ENCODE data around the gene MMP12. TPM values are rescaled to one million over a fixed set of nuclear protein-coding genes. Genes with fewer than 3 reads are reported as not detected.
"Not testable (repeated sequence)": the region's sequence is repeated elsewhere in the genome, so short reads cannot be mapped to it uniquely, and the experiment has no call there.

MMP12 gene
- total RNA-seq, 1 experiment from 2014 or later: not detected

GRCh38 chr11:102911758-102912481, 37.1 kb upstream of the MMP12 start:
- no peak overlapping the region for H3K9ac ChIP-seq (ENCODE audit: extremely low read depth, insufficient read length, low read length)
- H3K4me1 ChIP-seq (ENCODE audit: insufficient read depth, low read length): no peaks in the 10 kb centered on the region; the same call in 1 of the 2 replicates
- no peak overlapping the region for H3K4me2 ChIP-seq (ENCODE audit: insufficient read depth, insufficient read length, low read length)
- H3K4me1 Mint-ChIP-seq: peaks cover 19% of the 10 kb centered on the region in 2 experiments
- no peaks in the 10 kb centered on the region; the same call in 1 of the 2 replicates for H3K27me3 Mint-ChIP-seq (ENCODE audit: low read depth)
- H2BK12ac ChIP-seq (ENCODE audit: insufficient read length, low read depth, low read length): no peak overlapping the region
- peak overlapping the region; percentile 16 to 92 (median 78); a peak in 5 of 7 replicates for H3K27ac Mint-ChIP-seq
- no peaks in the 10 kb centered on the region for H3K79me2 ChIP-seq (ENCODE audit: insufficient read depth, low read length)
- H2BK15ac ChIP-seq (ENCODE audit: low read depth, low read length): no peak overlapping the region
- no peaks in the 10 kb centered on the region for H3K27me3 ChIP-seq (ENCODE audit: insufficient read depth, low read length)
- peak; percentile 49 for DNase-seq
- no peaks in the 10 kb centered on the region for H3K9me3 ChIP-seq (ENCODE audit: control insufficient read depth, low read depth, low read length)
- no peak overlapping the region for H2AK5ac ChIP-seq (ENCODE audit: insufficient read length, low read length)
- no peak overlapping the region for H4K8ac ChIP-seq (replicated peaks; ENCODE audit: insufficient read length, low read depth, low read length)
- H3K4ac ChIP-seq (ENCODE audit: low read depth, low read length): no peak overlapping the region
- H3K79me1 ChIP-seq (ENCODE audit: insufficient read depth, low read depth, low read length, poor library complexity, severe bottlenecking): no peaks in the 10 kb centered on the region
- H2BK120ac ChIP-seq (ENCODE audit: low read depth, low read length, poor library complexity, severe bottlenecking): peak overlapping the region; percentile 9
- H2BK20ac ChIP-seq (ENCODE audit: low read depth, low read length, poor library complexity, severe bottlenecking): no peak overlapping the region
- H3T11ph ChIP-seq (ENCODE audit: low read length): no peak overlapping the region
- H3K18ac ChIP-seq (ENCODE audit: insufficient read length, low read depth, low read length): peak overlapping the region; percentile 70
- peaks cover 13 to 18% of the 10 kb centered on the region in 2 experiments for H3K9me3 Mint-ChIP-seq
- peak overlapping the region; percentile 89 for H2AFZ ChIP-seq (ENCODE audit: low read length)
- H3K23me2 ChIP-seq (ENCODE audit: insufficient read length, low read depth, low read length, poor library complexity, severe bottlenecking): no peaks in the 10 kb centered on the region
- H3K4me3 Mint-ChIP-seq: no peak overlapping the region
- peaks cover 6 to 17% (median 11%) of the 10 kb centered on the region in 3 experiments for H3K36me3 Mint-ChIP-seq (ENCODE audit: insufficient read depth in 1 of 3, low read depth in 3 of 3)
- no peak overlapping the region for H3K14ac ChIP-seq (ENCODE audit: insufficient read depth, low read length)
- H3K56ac ChIP-seq (ENCODE audit: insufficient read length, low read depth, low read length): no peak overlapping the region
- no CpG with 5 or more reads among the region's 13 CpGs for WGBS (ENCODE audit: extremely low coverage, insufficient read length, low lambda C conversion rate)
- H4K5ac ChIP-seq (ENCODE audit: insufficient read length, low read depth, low read length): no peak overlapping the region
- H4K91ac ChIP-seq (ENCODE audit: insufficient read length, low read depth, low read length): no peak overlapping the region
- no peak overlapping the region for H3K23ac ChIP-seq (ENCODE audit: insufficient read length, low read depth, low read length)
- TF ChIP-seq CTCF (conservative IDR thresholded peaks at IDR 0.05): no peak
- peak overlapping the region; percentile 62 for H3K27ac ChIP-seq (ENCODE audit: insufficient read length, low read depth, low read length)
- H4K20me1 ChIP-seq (ENCODE audit: control insufficient read depth, insufficient read depth, insufficient read length): no peaks in the 10 kb centered on the region
- H2BK5ac ChIP-seq (ENCODE audit: insufficient read length, low read length): peak overlapping the region; percentile 81

GRCh38 chr11:102905848-102906247, 31.1 kb upstream of the MMP12 start:
- H2AK5ac ChIP-seq (ENCODE audit: insufficient read length, low read length); H2BK20ac ChIP-seq (ENCODE audit: low read depth, low read length, poor library complexity, severe bottlenecking); H4K8ac ChIP-seq (replicated peaks; ENCODE audit: insufficient read length, low read depth, low read length); H4K5ac ChIP-seq (ENCODE audit: insufficient read length, low read depth, low read length); H3T11ph ChIP-seq (ENCODE audit: low read length); DNase-seq; H3K4me1 ChIP-seq (ENCODE audit: insufficient read depth, low read length); H2BK12ac ChIP-seq (ENCODE audit: insufficient read length, low read depth, low read length); H3K27me3 Mint-ChIP-seq (ENCODE audit: low read depth); H3K23me2 ChIP-seq (ENCODE audit: insufficient read length, low read depth, low read length, poor library complexity, severe bottlenecking); H3K4me1 Mint-ChIP-seq; H3K27ac Mint-ChIP-seq; H3K14ac ChIP-seq (ENCODE audit: insufficient read depth, low read length); H3K79me1 ChIP-seq (ENCODE audit: insufficient read depth, low read depth, low read length, poor library complexity, severe bottlenecking); H3K23ac ChIP-seq (ENCODE audit: insufficient read length, low read depth, low read length); H2BK120ac ChIP-seq (ENCODE audit: low read depth, low read length, poor library complexity, severe bottlenecking); H3K79me2 ChIP-seq (ENCODE audit: insufficient read depth, low read length); H3K9me3 ChIP-seq (ENCODE audit: control insufficient read depth, low read depth, low read length); H2BK15ac ChIP-seq (ENCODE audit: low read depth, low read length); H4K91ac ChIP-seq (ENCODE audit: insufficient read length, low read depth, low read length); H3K4me3 Mint-ChIP-seq; H3K27me3 ChIP-seq (ENCODE audit: insufficient read depth, low read length); H3K56ac ChIP-seq (ENCODE audit: insufficient read length, low read depth, low read length); H3K4me2 ChIP-seq (ENCODE audit: insufficient read depth, insufficient read length, low read length); H2BK5ac ChIP-seq (ENCODE audit: insufficient read length, low read length); H3K9ac ChIP-seq (ENCODE audit: extremely low read depth, insufficient read length, low read length); H4K20me1 ChIP-seq (ENCODE audit: control insufficient read depth, insufficient read depth, insufficient read length); H3K18ac ChIP-seq (ENCODE audit: insufficient read length, low read depth, low read length); H3K27ac ChIP-seq (ENCODE audit: insufficient read length, low read depth, low read length); H3K4ac ChIP-seq (ENCODE audit: low read depth, low read length); H2AFZ ChIP-seq (ENCODE audit: low read length): not testable (repeated sequence)
- WGBS (ENCODE audit: extremely low coverage, insufficient read length, low lambda C conversion rate): no CpG with 5 or more reads among the region's 5 CpGs
- Mint-ChIP-seq H3K9me3 (peaks cover 13 to 18% of the 10 kb centered on the region in 2 experiments), H3K36me3 (ENCODE audit: insufficient read depth in 1 of 3, low read depth in 3 of 3) (peaks cover 6 to 17% (median 11%) of the 10 kb centered on the region in 3 experiments)
